Measurements from ENCODE around the gene MRPL47.

MRPL47 gene

GRCh38 chr3:179640469-179640868 lies 36.0 kb upstream of the MRPL47 start:
- Histone ChIP-seq H3K36me3 (ENCODE audit: control insufficient read depth in 1 of 2, insufficient read depth in 2 of 2, low read depth in 1 of 2, low read length in 2 of 2) (no peaks in the 10 kb centered on the region), H3K14ac (ENCODE audit: low read length in 2 of 2) (no peak overlapping the region), H3K27me3 (ENCODE audit: control insufficient read depth in 1 of 2, insufficient read depth in 1 of 2, low read length in 2 of 2) (no peaks in the 10 kb centered on the region), H2BK12ac (ENCODE audit: low read length in 2 of 2) (no peak overlapping the region), H2AK5ac (ENCODE audit: low read length, severe bottlenecking) (no peak overlapping the region), H3K79me1 (replicated peaks; ENCODE audit: low read length, poor library complexity, severe bottlenecking) (no peaks in the 10 kb centered on the region), H2BK5ac (ENCODE audit: low read depth, low read length, poor library complexity, severe bottlenecking) (no peak overlapping the region), H3K4me1 (ENCODE audit: control insufficient read depth, insufficient read depth, low read depth, low read length) (peaks cover 6% of the 10 kb centered on the region), H4K8ac (ENCODE audit: low read length) (no peak overlapping the region), H2AFZ (ENCODE audit: low read depth, low read length) (no peak overlapping the region), H3K23ac (ENCODE audit: low read length in 2 of 2) (no peak overlapping the region), H3K9me3 (ENCODE audit: control insufficient read depth, low read length) (no peaks in the 10 kb centered on the region), H4K91ac (ENCODE audit: low read length) (no peak overlapping the region), H3K9ac (ENCODE audit: low read length) (no peak overlapping the region), H3K27ac (ENCODE audit: low read length, poor library complexity, severe bottlenecking) (no peak overlapping the region), H3K4ac (ENCODE audit: low read depth in 1 of 2, low read length in 2 of 2) (no peak overlapping the region), H2BK15ac (ENCODE audit: low read depth, poor library complexity, severe bottlenecking) (no peak overlapping the region), H3K18ac (ENCODE audit: low read depth in 1 of 2, low read length in 2 of 2) (no peak overlapping the region), H3K4me2 (ENCODE audit: low read length, poor library complexity, severe bottlenecking) (no peak overlapping the region), H2BK120ac (ENCODE audit: low read depth, low read length) (no peak overlapping the region), H3K4me3 (ENCODE audit: insufficient read depth in 1 of 2, low read depth in 1 of 2, low read length in 2 of 2) (no peak overlapping the region)
- DNase-seq: no peak
- 88% methylated on average over 1 of the region's 1 CpG for WGBS

- peaks cover 0 to 3% of the 10 kb centered on the region in 2 experiments for H3K36me3 ChIP-seq (ENCODE audit: control insufficient read depth in 1 of 2, insufficient read depth in 2 of 2, low read depth in 1 of 2, low read length in 2 of 2)
Observed at GRCh38 chr3:179630753-179631451, 26.5 kb upstream of the MRPL47 start.

GRCh38 chr3:179624451-179624850 lies 20.0 kb upstream of the MRPL47 start:
- no peak overlapping the region for H3K4me3 ChIP-seq (ENCODE audit: insufficient read depth in 1 of 2, low read depth in 1 of 2, low read length in 2 of 2)
- no peaks in the 10 kb centered on the region for H3K4me1 ChIP-seq (ENCODE audit: control insufficient read depth, insufficient read depth, low read depth, low read length)
- no peaks in the 10 kb centered on the region for H3K9me3 ChIP-seq (ENCODE audit: control insufficient read depth, low read length)
- no peak overlapping the region for H2AK5ac ChIP-seq (ENCODE audit: low read length, severe bottlenecking)
- H3K23ac ChIP-seq (ENCODE audit: low read length in 2 of 2): no peak overlapping the region
- H3K27me3 ChIP-seq (ENCODE audit: control insufficient read depth in 1 of 2, insufficient read depth in 1 of 2, low read length in 2 of 2): no peaks in the 10 kb centered on the region
- no peak overlapping the region for H3K4me2 ChIP-seq (ENCODE audit: low read length, poor library complexity, severe bottlenecking)
- H4K91ac ChIP-seq (ENCODE audit: low read length): no peak overlapping the region
- peaks cover 19 to 59% of the 10 kb centered on the region in 2 experiments for H3K36me3 ChIP-seq (ENCODE audit: control insufficient read depth in 1 of 2, insufficient read depth in 2 of 2, low read depth in 1 of 2, low read length in 2 of 2)
- H3K27ac ChIP-seq (ENCODE audit: low read length, poor library complexity, severe bottlenecking): no peak overlapping the region
- no peak overlapping the region for H3K9ac ChIP-seq (ENCODE audit: low read length)
- H3K79me1 ChIP-seq (replicated peaks; ENCODE audit: low read length, poor library complexity, severe bottlenecking): peaks cover 3% of the 10 kb centered on the region
- H2BK15ac ChIP-seq (ENCODE audit: low read depth, poor library complexity, severe bottlenecking): no peak overlapping the region
- no peak overlapping the region for H2BK120ac ChIP-seq (ENCODE audit: low read depth, low read length)
- no peak overlapping the region for H3K18ac ChIP-seq (ENCODE audit: low read depth in 1 of 2, low read length in 2 of 2)
- no peak overlapping the region for H3K4ac ChIP-seq (ENCODE audit: low read depth in 1 of 2, low read length in 2 of 2)
- no peak overlapping the region for H3K14ac ChIP-seq (ENCODE audit: low read length in 2 of 2)
- no peak overlapping the region for H2BK12ac ChIP-seq (ENCODE audit: low read length in 2 of 2)
- WGBS: 91% methylated on average over 1 of the region's 3 CpGs
- no peak overlapping the region for H2BK5ac ChIP-seq (ENCODE audit: low read depth, low read length, poor library complexity, severe bottlenecking)
- DNase-seq: no peak
- H4K8ac ChIP-seq (ENCODE audit: low read length): no peak overlapping the region
- H2AFZ ChIP-seq (ENCODE audit: low read depth, low read length): no peak overlapping the region

More at GRCh38 chr3:179630753-179631451, 26.5 kb upstream of the MRPL47 start:
- Histone ChIP-seq H3K4me1 (ENCODE audit: control insufficient read depth, insufficient read depth, low read depth, low read length) (no peaks in the 10 kb centered on the region), H3K9me3 (ENCODE audit: control insufficient read depth, low read length) (no peaks in the 10 kb centered on the region), H2BK15ac (ENCODE audit: low read depth, poor library complexity, severe bottlenecking) (no peak overlapping the region), H2BK12ac (ENCODE audit: low read length in 2 of 2) (no peak overlapping the region), H2BK120ac (ENCODE audit: low read depth, low read length) (no peak overlapping the region), H3K79me1 (replicated peaks; ENCODE audit: low read length, poor library complexity, severe bottlenecking) (no peaks in the 10 kb centered on the region), H3K27ac (ENCODE audit: low read length, poor library complexity, severe bottlenecking) (no peak overlapping the region), H2AK5ac (ENCODE audit: low read length, severe bottlenecking) (no peak overlapping the region), H3K9ac (ENCODE audit: low read length) (no peak overlapping the region), H3K4ac (ENCODE audit: low read depth in 1 of 2, low read length in 2 of 2) (no peak overlapping the region), H3K18ac (ENCODE audit: low read depth in 1 of 2, low read length in 2 of 2) (no peak overlapping the region), H2AFZ (ENCODE audit: low read depth, low read length) (no peak overlapping the region), H4K8ac (ENCODE audit: low read length) (no peak overlapping the region), H3K4me2 (ENCODE audit: low read length, poor library complexity, severe bottlenecking) (no peak overlapping the region), H4K91ac (ENCODE audit: low read length) (no peak overlapping the region), H2BK5ac (ENCODE audit: low read depth, low read length, poor library complexity, severe bottlenecking) (no peak overlapping the region), H3K27me3 (ENCODE audit: control insufficient read depth in 1 of 2, insufficient read depth in 1 of 2, low read length in 2 of 2) (no peaks in the 10 kb centered on the region), H3K23ac (ENCODE audit: low read length in 2 of 2) (no peak overlapping the region), H3K14ac (ENCODE audit: low read length in 2 of 2) (no peak overlapping the region), H3K4me3 (ENCODE audit: insufficient read depth in 1 of 2, low read depth in 1 of 2, low read length in 2 of 2) (no peak overlapping the region)
- 78% methylated on average over 3 of the region's 3 CpGs for WGBS
- DNase-seq: no peak

GRCh38 chr3:179622023-179622422 lies 17.6 kb upstream of the MRPL47 start:
- Histone ChIP-seq H2BK5ac (ENCODE audit: low read depth, low read length, poor library complexity, severe bottlenecking) (no peak overlapping the region), H3K14ac (ENCODE audit: low read length in 2 of 2) (no peak overlapping the region), H3K4me2 (ENCODE audit: low read length, poor library complexity, severe bottlenecking) (no peak overlapping the region), H2BK120ac (ENCODE audit: low read depth, low read length) (no peak overlapping the region), H3K36me3 (ENCODE audit: control insufficient read depth in 1 of 2, insufficient read depth in 2 of 2, low read depth in 1 of 2, low read length in 2 of 2) (peaks cover 23 to 80% of the 10 kb centered on the region in 2 experiments), H4K8ac (ENCODE audit: low read length) (no peak overlapping the region), H2BK15ac (ENCODE audit: low read depth, poor library complexity, severe bottlenecking) (no peak overlapping the region), H2AFZ (ENCODE audit: low read depth, low read length) (no peak overlapping the region), H3K27me3 (ENCODE audit: control insufficient read depth in 1 of 2, insufficient read depth in 1 of 2, low read length in 2 of 2) (no peaks in the 10 kb centered on the region), H3K4ac (ENCODE audit: low read depth in 1 of 2, low read length in 2 of 2) (no peak overlapping the region), H3K23ac (ENCODE audit: low read length in 2 of 2) (no peak overlapping the region), H3K9ac (ENCODE audit: low read length) (no peak overlapping the region), H2BK12ac (ENCODE audit: low read length in 2 of 2) (no peak overlapping the region), H4K91ac (ENCODE audit: low read length) (no peak overlapping the region), H3K9me3 (ENCODE audit: control insufficient read depth, low read length) (no peaks in the 10 kb centered on the region), H3K4me1 (ENCODE audit: control insufficient read depth, insufficient read depth, low read depth, low read length) (no peaks in the 10 kb centered on the region), H3K79me1 (replicated peaks; ENCODE audit: low read length, poor library complexity, severe bottlenecking) (peaks cover 3% of the 10 kb centered on the region), H3K27ac (ENCODE audit: low read length, poor library complexity, severe bottlenecking) (no peak overlapping the region), H3K18ac (ENCODE audit: low read depth in 1 of 2, low read length in 2 of 2) (no peak overlapping the region), H3K4me3 (ENCODE audit: insufficient read depth in 1 of 2, low read depth in 1 of 2, low read length in 2 of 2) (no peak overlapping the region), H2AK5ac (ENCODE audit: low read length, severe bottlenecking) (no peak overlapping the region)
- no peak for DNase-seq
- WGBS: 98% methylated on average over 2 of the region's 2 CpGs

Measured in mesenchymal stem cell (in vitro differentiated cells and primary cell).